ENCODE data around the gene AOC2.
A peak's percentile ranks its signal among the peaks of the same experiment; 100 is the strongest.
"Not testable (repeated sequence)": the region's sequence is repeated elsewhere in the genome, so short reads cannot be mapped to it uniquely, and the experiment has no call there.

The AOC2 gene

DNA sequence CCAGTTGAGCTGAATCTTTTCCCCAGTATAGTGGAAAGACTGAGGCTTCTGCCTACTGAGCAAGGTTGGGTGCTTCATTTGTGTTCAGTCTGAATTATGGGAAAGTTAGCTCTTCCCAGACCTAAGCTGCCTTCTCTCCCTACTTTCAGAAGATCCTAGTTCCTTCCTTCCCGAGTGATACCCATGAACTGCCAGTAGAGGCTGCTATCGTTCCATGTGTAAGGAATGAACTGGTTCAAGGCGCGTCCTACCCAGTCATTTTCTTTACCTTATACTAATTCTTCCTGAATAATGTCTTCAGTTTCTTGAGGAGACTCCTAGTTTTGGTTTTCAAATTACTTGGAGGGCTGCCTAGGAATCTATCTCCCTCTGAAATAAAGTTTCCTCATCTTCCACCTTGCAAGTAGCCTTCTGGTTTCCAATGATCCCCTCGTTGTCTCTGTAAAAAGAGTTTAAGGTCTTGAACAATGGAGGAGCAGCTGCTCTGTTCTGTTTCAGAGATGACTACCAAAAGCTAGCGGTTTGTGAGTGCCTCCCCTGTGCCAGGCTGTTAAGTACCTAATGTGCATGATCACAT lies 934 bp upstream of the AOC2 start:
- DNase-seq (ENCODE audit: low spot score in 2 of 2) = peak; percentile 38 to 48
- in situ Hi-C loops (cut with MboI; ENCODE audit: low sequenced_read_pairs) = loop anchor here (25.0 kb wide), 1 partner anchor 494 kb away; no protein-coding TSS in a partner anchor

DNA sequence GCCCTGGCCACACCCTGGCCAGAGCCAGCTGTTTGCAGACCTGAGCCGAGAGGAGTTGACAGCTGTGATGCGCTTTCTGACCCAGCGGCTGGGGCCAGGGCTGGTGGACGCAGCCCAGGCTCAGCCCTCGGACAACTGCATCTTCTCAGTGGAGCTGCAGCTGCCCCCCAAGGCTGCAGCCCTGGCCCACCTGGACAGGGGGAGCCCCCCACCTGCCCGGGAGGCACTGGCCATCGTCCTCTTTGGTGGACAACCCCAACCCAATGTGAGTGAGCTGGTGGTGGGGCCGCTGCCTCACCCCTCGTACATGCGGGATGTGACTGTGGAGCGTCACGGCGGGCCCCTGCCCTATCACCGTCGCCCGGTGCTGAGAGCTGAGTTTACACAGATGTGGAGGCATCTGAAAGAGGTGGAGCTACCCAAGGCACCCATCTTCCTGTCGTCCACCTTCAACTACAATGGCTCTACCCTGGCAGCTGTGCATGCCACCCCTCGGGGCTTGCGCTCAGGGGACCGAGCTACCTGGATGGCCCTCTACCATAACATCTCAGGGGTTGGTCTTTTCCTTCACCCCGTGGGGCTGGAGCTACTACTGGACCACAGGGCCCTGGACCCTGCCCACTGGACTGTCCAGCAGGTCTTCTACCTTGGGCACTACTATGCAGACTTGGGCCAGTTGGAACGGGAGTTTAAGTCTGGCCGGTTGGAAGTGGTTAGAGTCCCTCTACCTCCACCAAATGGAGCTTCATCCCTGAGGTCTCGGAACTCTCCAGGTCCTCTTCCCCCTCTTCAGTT lies 578 bp downstream of the AOC2 start:
- H3K36me3 ChIP-seq (replicated peaks) = peaks cover 55% of the 10 kb centered on the region

More for the DNA sequence above, 934 bp upstream of the AOC2 start:
- Histone ChIP-seq H3K9me3 (no peaks in the 10 kb centered on the region), H3K27me3 (ENCODE audit: low read depth) (no peaks in the 10 kb centered on the region), H3K36me3 (replicated peaks) (peaks cover 69% of the 10 kb centered on the region), H3K4me1 (no peaks in the 10 kb centered on the region), H3K4me3 (no peak overlapping the region)

DNA sequence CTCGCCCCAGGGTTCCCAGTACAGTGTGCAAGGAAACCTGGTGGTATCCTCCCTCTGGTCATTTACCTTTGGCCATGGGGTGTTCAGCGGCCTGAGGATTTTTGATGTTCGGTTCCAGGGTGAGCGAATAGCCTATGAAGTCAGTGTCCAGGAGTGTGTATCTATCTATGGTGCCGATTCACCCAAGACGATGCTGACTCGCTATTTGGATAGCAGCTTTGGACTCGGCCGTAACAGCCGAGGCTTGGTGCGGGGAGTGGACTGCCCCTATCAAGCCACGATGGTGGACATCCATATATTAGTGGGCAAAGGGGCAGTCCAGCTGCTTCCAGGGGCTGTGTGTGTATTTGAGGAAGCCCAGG lies 1.2 kb downstream of the AOC2 start:
- no peak overlapping the region for H3K4me3 ChIP-seq
- no peaks in the 10 kb centered on the region for H3K9me3 ChIP-seq
- DNase-seq (ENCODE audit: low spot score in 2 of 2) = no peak
- no peaks in the 10 kb centered on the region for H3K27me3 ChIP-seq (ENCODE audit: low read depth)
- H3K36me3 ChIP-seq (replicated peaks) = peaks cover 49% of the 10 kb centered on the region
- H3K4me1 ChIP-seq = no peaks in the 10 kb centered on the region
- in situ Hi-C loops (cut with MboI; ENCODE audit: low sequenced_read_pairs) = loop anchor here (25.0 kb wide), 1 partner anchor 492 kb away; no protein-coding TSS in a partner anchor

More for the DNA sequence above, 578 bp downstream of the AOC2 start:
- Histone ChIP-seq H3K27me3 (ENCODE audit: low read depth) (no peaks in the 10 kb centered on the region), H3K9me3 (no peaks in the 10 kb centered on the region), H3K4me3 (no peak overlapping the region), H3K4me1 (no peaks in the 10 kb centered on the region)
- no peak for DNase-seq (ENCODE audit: low spot score in 2 of 2)
- in situ Hi-C loops (cut with MboI; ENCODE audit: low sequenced_read_pairs) = loop anchor here (25.0 kb wide), 1 partner anchor 492 kb away; no protein-coding TSS in a partner anchor

DNA sequence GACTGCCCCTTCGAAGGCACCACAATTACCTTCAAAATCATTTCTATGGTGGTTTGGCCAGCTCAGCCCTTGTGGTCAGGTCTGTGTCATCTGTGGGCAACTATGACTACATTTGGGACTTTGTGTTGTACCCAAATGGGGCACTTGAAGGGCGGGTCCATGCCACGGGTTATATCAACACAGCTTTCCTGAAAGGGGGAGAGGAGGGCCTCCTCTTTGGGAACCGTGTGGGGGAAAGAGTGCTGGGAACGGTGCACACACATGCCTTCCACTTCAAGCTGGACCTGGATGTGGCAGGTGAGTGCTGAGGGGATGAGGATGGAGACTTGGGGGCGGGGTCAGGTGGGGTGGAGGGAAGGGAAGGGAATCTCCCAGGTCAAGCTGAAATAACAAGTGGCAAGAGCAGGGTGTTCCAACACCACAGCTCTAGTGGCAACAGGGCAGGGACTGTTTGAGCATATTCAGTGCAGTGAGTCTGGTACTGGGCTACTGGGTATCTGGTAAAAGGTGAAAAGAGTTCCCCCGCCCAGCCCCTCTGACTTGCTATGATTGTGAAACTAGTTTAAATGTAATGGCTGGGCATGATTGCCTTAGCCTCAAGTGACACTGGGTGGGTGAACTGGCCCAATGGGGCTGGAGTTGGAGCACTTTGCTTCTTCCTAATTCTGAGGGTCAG lies 1.7 kb downstream of the AOC2 start:
- H3K9me3 ChIP-seq = no peaks in the 10 kb centered on the region
- DNase-seq (ENCODE audit: low spot score in 2 of 2) = no peak
- in situ Hi-C loops (cut with MboI; ENCODE audit: low sequenced_read_pairs) = loop anchor here (25.0 kb wide), 1 partner anchor 491 kb away; no protein-coding TSS in a partner anchor

DNA sequence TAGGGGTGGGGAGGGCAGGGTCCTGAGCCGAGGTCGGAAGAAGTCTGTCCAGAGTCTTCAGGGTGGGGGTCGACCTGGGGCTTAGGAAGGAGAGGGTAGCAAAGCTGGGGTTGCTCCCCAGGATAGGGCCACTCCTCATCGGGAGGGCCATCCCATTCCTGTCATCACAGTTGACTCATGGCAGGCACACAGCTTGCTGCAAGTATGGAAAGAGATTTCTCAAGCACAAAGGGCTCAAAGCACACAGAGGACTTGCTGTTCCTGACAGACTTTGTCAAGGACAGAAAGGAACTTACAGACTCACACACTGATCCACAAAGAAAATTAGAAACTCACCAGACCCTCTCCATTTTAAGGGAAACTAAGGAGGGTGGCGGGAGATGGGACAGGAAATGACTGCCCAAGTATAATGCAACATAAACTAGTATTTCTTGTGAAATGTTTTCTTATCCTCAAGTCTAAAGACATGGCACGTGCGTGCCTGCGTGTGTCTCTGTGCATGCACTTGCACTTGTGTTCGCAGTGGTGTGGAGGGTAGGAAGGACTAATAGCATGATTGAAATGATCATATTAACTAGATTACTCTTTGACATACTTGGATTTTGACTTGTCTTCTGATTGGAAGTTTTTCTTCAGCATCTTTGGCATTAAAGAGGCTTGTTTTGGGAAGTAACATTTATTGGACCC lies 2.4 kb downstream of the AOC2 start:
- in situ Hi-C loops (cut with MboI; ENCODE audit: low sequenced_read_pairs) = loop anchor here (25.0 kb wide), 1 partner anchor 491 kb away; no protein-coding TSS in a partner anchor
- Histone ChIP-seq H3K36me3 (replicated peaks) (peaks cover 39% of the 10 kb centered on the region), H3K27me3 (ENCODE audit: low read depth) (no peaks in the 10 kb centered on the region), H3K4me3 (no peak overlapping the region), H3K9me3 (no peaks in the 10 kb centered on the region), H3K4me1 (no peaks in the 10 kb centered on the region)
- no peak for DNase-seq (ENCODE audit: low spot score in 2 of 2)

More for the DNA sequence above, 1.7 kb downstream of the AOC2 start:
- H3K36me3 ChIP-seq (replicated peaks) = peaks cover 46% of the 10 kb centered on the region
- no peaks in the 10 kb centered on the region for H3K27me3 ChIP-seq (ENCODE audit: low read depth)
- no peak overlapping the region for H3K4me3 ChIP-seq
- H3K4me1 ChIP-seq = no peaks in the 10 kb centered on the region

DNA sequence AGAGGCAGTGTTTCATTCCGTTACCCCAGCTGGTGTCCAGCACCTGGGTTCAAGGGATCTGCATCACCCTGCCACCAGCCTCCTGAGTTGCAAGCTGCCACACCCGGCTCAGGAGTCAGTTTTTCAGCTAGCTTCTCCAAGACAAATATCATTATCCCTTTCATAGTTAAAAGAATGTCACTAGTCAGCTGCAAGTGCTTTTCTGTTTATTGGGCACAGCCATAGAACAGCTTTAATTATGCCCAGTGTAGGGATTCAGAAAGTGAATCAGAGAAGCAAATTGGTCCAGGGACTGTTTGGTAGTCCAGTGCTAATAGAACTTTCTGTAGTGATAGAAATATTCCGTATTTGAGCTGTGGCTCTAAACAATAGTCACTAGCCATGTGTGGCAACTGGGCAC lies 3.7 kb downstream of the AOC2 start:
- in situ Hi-C loops (cut with MboI; ENCODE audit: low sequenced_read_pairs) = loop anchor here (25.0 kb wide), 1 partner anchor 489 kb away; no protein-coding TSS in a partner anchor
- no peaks in the 10 kb centered on the region for H3K4me1 ChIP-seq

DNA sequence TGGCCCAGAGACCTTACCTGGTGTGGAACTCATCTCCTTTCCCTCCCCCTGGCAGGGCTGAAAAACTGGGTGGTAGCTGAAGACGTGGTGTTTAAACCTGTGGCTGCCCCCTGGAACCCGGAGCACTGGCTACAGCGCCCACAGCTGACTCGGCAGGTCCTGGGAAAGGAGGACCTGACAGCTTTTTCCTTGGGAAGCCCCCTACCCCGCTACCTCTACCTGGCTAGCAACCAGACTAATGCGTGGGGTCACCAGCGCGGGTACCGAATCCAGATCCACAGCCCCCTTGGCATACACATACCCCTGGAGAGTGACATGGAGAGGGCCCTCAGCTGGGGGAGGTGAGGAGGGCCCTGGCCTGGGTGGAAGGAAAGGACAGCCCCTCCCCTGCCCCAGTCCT lies 4.7 kb downstream of the AOC2 start:
- H3K9me3 ChIP-seq = no peaks in the 10 kb centered on the region
- peaks cover 16% of the 10 kb centered on the region for H3K36me3 ChIP-seq (replicated peaks)
- H3K27me3 ChIP-seq (ENCODE audit: low read depth) = no peaks in the 10 kb centered on the region
- no peak overlapping the region for H3K4me3 ChIP-seq
- in situ Hi-C loops (cut with MboI; ENCODE audit: low sequenced_read_pairs) = loop anchor here (25.0 kb wide), 1 partner anchor 488 kb away; no protein-coding TSS in a partner anchor
- no peaks in the 10 kb centered on the region for H3K4me1 ChIP-seq
- DNase-seq (ENCODE audit: low spot score in 2 of 2) = no peak

More for the DNA sequence above, 3.7 kb downstream of the AOC2 start:
- H3K27me3 ChIP-seq (ENCODE audit: low read depth) = no peaks in the 10 kb centered on the region
- peaks cover 25% of the 10 kb centered on the region for H3K36me3 ChIP-seq (replicated peaks)
- no peak overlapping the region for H3K4me3 ChIP-seq
- no peak for DNase-seq (ENCODE audit: low spot score in 2 of 2)
- H3K9me3 ChIP-seq = no peaks in the 10 kb centered on the region

DNA sequence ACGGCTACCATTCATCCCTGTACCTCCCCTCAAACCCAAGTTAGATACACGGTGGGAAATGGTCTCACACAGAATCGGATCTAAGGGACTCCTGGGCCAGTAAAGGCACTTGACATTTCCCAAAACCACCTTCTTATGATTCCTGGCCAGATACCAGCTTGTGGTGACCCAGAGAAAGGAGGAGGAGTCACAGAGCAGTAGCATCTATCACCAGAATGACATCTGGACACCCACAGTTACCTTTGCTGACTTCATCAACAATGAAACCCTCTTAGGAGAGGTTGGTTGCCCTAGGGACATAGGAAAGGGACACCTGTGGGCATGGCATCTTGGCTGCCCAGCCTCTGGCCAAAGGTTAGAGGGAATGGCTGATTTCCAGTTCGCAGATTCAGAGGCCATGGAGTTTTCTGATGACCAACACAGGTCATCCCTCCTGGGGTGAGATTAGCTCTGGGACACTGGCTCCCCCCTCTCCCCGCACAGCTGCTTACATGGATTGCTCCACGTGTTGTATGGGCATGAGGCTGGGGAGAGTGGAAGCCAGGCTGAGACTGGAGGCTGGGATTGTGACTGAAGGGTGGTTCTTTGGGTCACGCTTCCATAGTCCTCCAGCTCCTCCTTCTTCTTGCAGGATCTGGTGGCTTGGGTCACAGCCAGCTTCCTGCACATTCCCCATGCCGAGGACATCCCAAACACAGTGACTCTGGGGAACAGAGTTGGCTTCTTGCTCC lies 5.2 kb downstream of the AOC2 start:
- in situ Hi-C loops (cut with MboI; ENCODE audit: low sequenced_read_pairs) = loop anchor here (25.0 kb wide), 1 partner anchor 488 kb away; no protein-coding TSS in a partner anchor
- Histone ChIP-seq H3K9me3 (no peaks in the 10 kb centered on the region), H3K36me3 (replicated peaks) (peaks cover 10% of the 10 kb centered on the region), H3K27me3 (ENCODE audit: low read depth) (no peaks in the 10 kb centered on the region), H3K4me3 (no peak overlapping the region), H3K4me1 (no peaks in the 10 kb centered on the region)
- DNase-seq (ENCODE audit: low spot score in 2 of 2) = no peak

DNA sequence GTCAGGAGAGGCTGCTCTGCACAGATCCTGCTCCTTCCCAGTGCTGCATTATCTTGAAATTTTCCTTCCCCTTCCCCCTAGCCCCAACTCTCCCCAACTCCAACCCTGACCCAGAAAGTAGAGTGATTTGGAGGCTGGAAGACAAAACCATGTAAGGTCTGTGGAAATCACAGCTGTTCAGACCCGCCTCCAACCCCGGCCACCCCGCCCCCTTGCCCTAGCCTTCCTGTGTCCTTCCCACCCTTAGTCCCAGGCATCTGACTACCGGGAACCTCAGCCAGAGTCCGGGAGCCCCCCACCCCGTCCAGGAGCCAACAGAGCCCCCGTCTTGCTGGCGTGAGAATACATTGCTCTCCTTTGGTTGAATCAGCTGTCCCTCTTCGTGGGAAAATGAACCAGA lies 6.6 kb downstream of the AOC2 start, which contains the start of gene AOC3:
Gene AOC3, plus strand, starts transcription at position 246 of the 400 bp plus-strand sequence. Its CDS starts 145 bp downstream, at position 391.
- Histone ChIP-seq H3K27me3 (ENCODE audit: low read depth) (no peaks in the 10 kb centered on the region), H3K4me1 (no peaks in the 10 kb centered on the region), H3K9me3 (no peaks in the 10 kb centered on the region), H3K36me3 (replicated peaks) (no peaks in the 10 kb centered on the region), H3K4me3 (no peak within 1 kb of the TSS)
- in situ Hi-C loops (cut with MboI; ENCODE audit: low sequenced_read_pairs) = no loop called here
- no peak for DNase-seq (ENCODE audit: low spot score in 2 of 2)

DNA sequence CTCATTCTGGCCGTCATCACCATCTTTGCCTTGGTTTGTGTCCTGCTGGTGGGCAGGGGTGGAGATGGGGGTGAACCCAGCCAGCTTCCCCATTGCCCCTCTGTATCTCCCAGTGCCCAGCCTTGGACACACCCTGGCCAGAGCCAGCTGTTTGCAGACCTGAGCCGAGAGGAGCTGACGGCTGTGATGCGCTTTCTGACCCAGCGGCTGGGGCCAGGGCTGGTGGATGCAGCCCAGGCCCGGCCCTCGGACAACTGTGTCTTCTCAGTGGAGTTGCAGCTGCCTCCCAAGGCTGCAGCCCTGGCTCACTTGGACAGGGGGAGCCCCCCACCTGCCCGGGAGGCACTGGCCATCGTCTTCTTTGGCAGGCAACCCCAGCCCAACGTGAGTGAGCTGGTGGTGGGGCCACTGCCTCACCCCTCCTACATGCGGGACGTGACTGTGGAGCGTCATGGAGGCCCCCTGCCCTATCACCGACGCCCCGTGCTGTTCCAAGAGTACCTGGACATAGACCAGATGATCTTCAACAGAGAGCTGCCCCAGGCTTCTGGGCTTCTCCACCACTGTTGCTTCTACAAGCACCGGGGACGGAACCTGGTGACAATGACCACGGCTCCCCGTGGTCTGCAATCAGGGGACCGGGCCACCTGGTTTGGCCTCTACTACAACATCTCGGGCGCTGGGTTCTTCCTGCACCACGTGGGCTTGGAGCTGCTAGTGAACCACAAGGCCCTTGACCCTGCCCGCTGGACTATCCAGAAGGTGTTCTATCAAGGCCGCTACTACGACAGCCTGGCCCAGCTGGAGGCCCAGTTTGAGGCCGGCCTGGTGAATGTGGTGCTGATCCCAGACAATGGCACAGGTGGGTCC lies 7.2 kb downstream of the AOC2 start:
- H3K9me3 ChIP-seq; H3K4me3 ChIP-seq; in situ Hi-C loops (cut with MboI; ENCODE audit: low sequenced_read_pairs); DNase-seq (ENCODE audit: low spot score in 2 of 2); H3K4me1 ChIP-seq; H3K27me3 ChIP-seq (ENCODE audit: low read depth); H3K36me3 ChIP-seq (replicated peaks): not testable (repeated sequence)

DNA sequence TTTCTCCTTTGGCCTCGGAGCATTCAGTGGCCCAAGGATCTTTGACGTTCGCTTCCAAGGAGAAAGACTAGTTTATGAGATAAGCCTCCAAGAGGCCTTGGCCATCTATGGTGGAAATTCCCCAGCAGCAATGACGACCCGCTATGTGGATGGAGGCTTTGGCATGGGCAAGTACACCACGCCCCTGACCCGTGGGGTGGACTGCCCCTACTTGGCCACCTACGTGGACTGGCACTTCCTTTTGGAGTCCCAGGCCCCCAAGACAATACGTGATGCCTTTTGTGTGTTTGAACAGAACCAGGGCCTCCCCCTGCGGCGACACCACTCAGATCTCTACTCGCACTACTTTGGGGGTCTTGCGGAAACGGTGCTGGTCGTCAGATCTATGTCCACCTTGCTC lies 8.0 kb downstream of the AOC2 start:
- no peaks in the 10 kb centered on the region for H3K27me3 ChIP-seq (ENCODE audit: low read depth)
- in situ Hi-C loops (cut with MboI; ENCODE audit: low sequenced_read_pairs) = no loop called here
- H3K4me1 ChIP-seq = no peaks in the 10 kb centered on the region

DNA sequence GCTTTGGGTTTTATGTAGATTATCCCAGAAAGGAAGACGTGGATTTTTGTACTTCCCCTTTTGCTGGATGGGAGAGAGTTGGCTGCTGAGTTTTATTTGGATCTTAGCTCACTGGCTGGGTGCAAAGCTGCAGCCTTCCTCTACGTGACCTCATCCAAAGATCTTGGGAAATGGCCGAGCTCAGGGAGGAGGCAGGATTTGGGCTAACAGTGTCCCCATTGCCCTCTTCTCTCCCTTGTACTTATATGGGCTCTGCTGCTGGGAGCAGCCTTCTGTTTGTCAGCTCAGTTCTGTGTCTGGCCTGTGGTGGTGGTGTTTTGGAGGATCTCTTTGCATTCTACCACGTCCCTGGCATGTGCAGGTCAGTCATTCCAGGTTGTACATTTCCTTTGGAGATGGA lies 8.6 kb downstream of the AOC2 start:
- Histone ChIP-seq H3K4me1 (no peaks in the 10 kb centered on the region), H3K9me3 (no peaks in the 10 kb centered on the region), H3K36me3 (replicated peaks) (no peaks in the 10 kb centered on the region), H3K27me3 (ENCODE audit: low read depth) (no peaks in the 10 kb centered on the region), H3K4me3 (no peak overlapping the region)
- in situ Hi-C loops (cut with MboI; ENCODE audit: low sequenced_read_pairs) = no loop called here
- no peak for DNase-seq (ENCODE audit: low spot score in 2 of 2)

More for the DNA sequence above, 8.0 kb downstream of the AOC2 start:
- no peak overlapping the region for H3K4me3 ChIP-seq
- H3K9me3 ChIP-seq = no peaks in the 10 kb centered on the region
- no peak for DNase-seq (ENCODE audit: low spot score in 2 of 2)
- no peaks in the 10 kb centered on the region for H3K36me3 ChIP-seq (replicated peaks)
